Heart right ventricle (tissue), 16 donors: Measurements from ENCODE around the gene SLF1. TPM values are rescaled to one million over a fixed set of nuclear protein-coding genes. Genes with fewer than 3 reads are reported as not detected.

Source experiments
- ATAC-seq, 8 donors: fragments of 200-7000 bp; cut with Tn5 transposase; one replicate each; pipeline ENCODE4 v1.9.1; 2020; ENCODE audit warnings: mild to moderate bottlenecking in 8 of 8, moderate library complexity in 8 of 8, moderate number of reproducible peaks in 1 of 8
- DNase-seq, 2 donors: peaks; one replicate each; pipeline ENCODE4 v3.0.0-alpha.2; 2020
- H3K27ac ChIP-seq, 10 donors: fragments of 200-600 bp; sonication (generic) in 2 of 10; one replicate each; pipeline versions ENCODE4 v1.5.0 to v1.8.0; 2020 to 2022; ENCODE audit warnings: mild to moderate bottlenecking in 3 of 10
- H3K27me3 ChIP-seq, 7 donors: fragments of 200-600 bp; one replicate each; pipeline ENCODE4 v1.8.0; 2021 to 2022; ENCODE audit warnings: mild to moderate bottlenecking in 2 of 7
- H3K36me3 ChIP-seq, 9 donors: fragments of 200-600 bp; sonication (generic) in 1 of 9; one replicate each; pipeline versions ENCODE4 v1.5.0 to v1.8.0; 2020 to 2022; ENCODE audit warnings: mild to moderate bottlenecking in 2 of 9
- H3K4me1 ChIP-seq, 9 donors: fragments of 200-600 bp; sonication (generic) in 1 of 9; one replicate each; pipeline versions ENCODE4 v1.5.0 to v1.8.0; 2020 to 2022; ENCODE audit warnings: mild to moderate bottlenecking in 4 of 9
- H3K4me3 ChIP-seq, 10 donors: fragments of 200-600 bp; sonication (generic) in 2 of 10; one replicate each; pipeline versions ENCODE4 v1.5.0 to v1.8.0; 2020 to 2022; ENCODE audit warnings: mild to moderate bottlenecking in 7 of 10, moderate library complexity in 2 of 10
- H3K9me3 ChIP-seq, 11 donors: fragments of 200-600 bp in 10 of 11; sonication (generic) in 2 of 11; one replicate each; pipeline versions ENCODE4 v1.5.0 to v1.8.0; 2013 to 2022; ENCODE audit warnings: mild to moderate bottlenecking in 2 of 11, control low read depth in 1 of 11, moderate library complexity in 1 of 11
- WGBS, 2 donors: extraction: QIAGEN DNeasy Blood & Tissue Kit; methylation state at CpG; one replicate each; pipeline ENCODE4 v1.1.7; 2013; ENCODE audit warnings: inconsistent platforms in 1 of 2; 5-methylcytosine and 5-hydroxymethylcytosine counted together
- intact Hi-C, 10 donors: fragments of 100-400 bp; cut with DNase I; formaldehyde crosslinking; loops; one replicate each; pipeline versions ENCODE4 v1.11.1 to v1.14.2; 2022
- polyA plus RNA-seq, 2 donors: library from polyadenylated mRNA; stranded (reverse); fragments of 200-250 nt; gene quantifications; one replicate each; pipeline ENCODE4 v1.2.3, GENCODE V29; 2013
- total RNA-seq, 10 donors: library from RNA; stranded (reverse); fragmentation: NEBNext Ultra II Directional in 3 of 10; extraction: Animal tissue kit (Norgen Biotek cat#: 25700) in 3 of 10; gene quantifications; one replicate each; pipeline versions ENCODE4 v1.2.1 to v1.2.4, GENCODE V29; 2021 to 2023
- TF ChIP-seq, protein P1 (sequence below), 9 donors: fragments of 200-600 bp; sonication (generic) in 2 of 9; IDR thresholded peaks; one replicate each; pipeline versions ENCODE4 v1.5.0 to v1.8.0; 2021 to 2022; ENCODE audit warnings: antibody characterized with exemption in 9 of 9, mild to moderate bottlenecking in 5 of 9, moderate library complexity in 1 of 9
- donor health status: Arrhythmogenic right ventricular cardiomyopathy.
- donor health status: ischemic (EF 13 %, LVEDD 7.1; RV severe dilation, severe dysfunction).
- donor health status: healthy with polysubstance abuse.
- donor health status: DM: no; HTN: yes; CAD: no.
- donor health status: DM: no; HTN: no; CAD: no.
- donor health status: ischemic (EF 25% LVEDD 6.9; RV normal size, moderate dysfunction).
- donor health status: ischemic (EF 25% LVEDD 5.7; RV mildly dilated, moderate dysfunction).
- donor health status: healthy.
- donor health status: DM: yes; HTN: yes; CAD: no.
- donor health status: Ischemic cardiomyopathy.
- donor health status: ischemic (EF 35%, LVEDD 5.7; RV mildly dilated, moderate dysfunction).
- donor health status: nonischemic (EF 11% LVEDD 7.7; RV severe dilation, severe dysfunction).
- donor health status: DM: yes; HTN: yes; CAD: no.
- donor health status: PGD.
- donor health status: ischemic (EF 29% LVEDD 5.4; RV normal size, mild dysfunction).
- donor health status: nonischemic (EF 23%, LVEDD 6.1; RV moderate dilation, normal function).

SLF1 gene
- total and polyA plus RNA-seq, 12 donors, result 2.3 to 10.0 (median 4.5) TPM

DNA sequence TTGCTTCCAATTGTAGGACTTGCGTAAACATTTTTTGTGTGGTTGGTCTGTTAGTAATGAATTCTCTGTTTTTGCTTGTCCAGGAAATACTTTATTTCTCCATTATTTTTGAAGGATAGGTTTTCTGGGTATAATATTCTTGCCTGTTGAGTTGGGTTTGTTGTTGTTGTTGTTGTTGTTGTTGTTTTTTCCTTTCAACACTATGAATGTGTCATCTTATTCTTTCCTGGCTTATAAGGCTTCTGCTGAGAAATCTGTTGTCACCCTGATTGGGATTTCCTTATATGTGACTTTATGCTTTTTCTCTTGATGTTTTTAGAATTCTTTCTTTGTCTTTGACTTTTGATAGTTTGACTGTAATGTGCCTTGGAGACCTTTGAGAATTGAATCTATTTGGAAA, 39.8 kb downstream of the SLF1 start:
- Histone ChIP-seq H3K9me3 (peaks cover 0 to 52% (median 10%) of the 10 kb centered on the region in 11 donors), H3K27ac (no peak overlapping the region), H3K4me3 (no peak overlapping the region), H3K4me1 (no peaks in the 10 kb centered on the region), H3K27me3 (no peaks in the 10 kb centered on the region), H3K36me3 (peaks cover 0 to 69% (median 27%) of the 10 kb centered on the region in 9 donors)
- WGBS, 2 donors, result 97 to 100% methylated on average over 1 of the region's 1 CpG
- DNase-seq, result no peak
- intact Hi-C loops, result no loop called here
- TF ChIP-seq, protein P1, sequence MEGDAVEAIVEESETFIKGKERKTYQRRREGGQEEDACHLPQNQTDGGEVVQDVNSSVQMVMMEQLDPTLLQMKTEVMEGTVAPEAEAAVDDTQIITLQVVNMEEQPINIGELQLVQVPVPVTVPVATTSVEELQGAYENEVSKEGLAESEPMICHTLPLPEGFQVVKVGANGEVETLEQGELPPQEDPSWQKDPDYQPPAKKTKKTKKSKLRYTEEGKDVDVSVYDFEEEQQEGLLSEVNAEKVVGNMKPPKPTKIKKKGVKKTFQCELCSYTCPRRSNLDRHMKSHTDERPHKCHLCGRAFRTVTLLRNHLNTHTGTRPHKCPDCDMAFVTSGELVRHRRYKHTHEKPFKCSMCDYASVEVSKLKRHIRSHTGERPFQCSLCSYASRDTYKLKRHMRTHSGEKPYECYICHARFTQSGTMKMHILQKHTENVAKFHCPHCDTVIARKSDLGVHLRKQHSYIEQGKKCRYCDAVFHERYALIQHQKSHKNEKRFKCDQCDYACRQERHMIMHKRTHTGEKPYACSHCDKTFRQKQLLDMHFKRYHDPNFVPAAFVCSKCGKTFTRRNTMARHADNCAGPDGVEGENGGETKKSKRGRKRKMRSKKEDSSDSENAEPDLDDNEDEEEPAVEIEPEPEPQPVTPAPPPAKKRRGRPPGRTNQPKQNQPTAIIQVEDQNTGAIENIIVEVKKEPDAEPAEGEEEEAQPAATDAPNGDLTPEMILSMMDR (IDR thresholded peaks at IDR 0.05), result no peak
- no peak for ATAC-seq

DNA sequence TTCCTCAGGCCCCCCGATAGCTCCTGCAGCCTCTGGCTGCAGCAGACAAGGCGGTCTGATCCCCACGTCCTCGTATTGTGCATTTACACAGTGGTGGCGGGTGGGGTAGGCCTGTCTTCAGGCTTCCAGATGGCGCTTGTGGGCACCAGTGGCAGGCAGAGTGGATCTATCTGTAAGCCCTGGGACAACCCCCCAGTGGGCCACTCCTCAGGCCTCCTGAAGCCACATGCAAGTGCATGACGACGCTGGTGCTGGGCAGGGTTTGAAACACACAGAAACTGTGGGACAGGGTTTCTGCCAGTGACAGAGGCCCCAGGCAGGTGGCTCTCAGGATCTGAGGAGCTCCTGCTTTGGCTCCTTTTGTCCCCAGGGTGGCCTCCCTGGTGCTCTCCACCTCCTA, 42.0 kb downstream of the SLF1 start:
- DNase-seq (no peak), ATAC-seq (no peak)
- WGBS, 2 donors, result 96 to 97% methylated on average over 8 of the region's 8 CpGs
- Histone ChIP-seq H3K27me3 (no peaks in the 10 kb centered on the region), H3K27ac (no peak overlapping the region), H3K36me3 (peaks cover 0 to 69% (median 14%) of the 10 kb centered on the region in 9 donors), H3K4me1 (no peaks in the 10 kb centered on the region), H3K9me3 (peaks cover 0 to 39% (median 10%) of the 10 kb centered on the region in 11 donors), H3K4me3 (no peak overlapping the region)
- intact Hi-C loops, result no loop called here
- TF ChIP-seq, protein P1 (IDR thresholded peaks at IDR 0.05), result no peak

DNA sequence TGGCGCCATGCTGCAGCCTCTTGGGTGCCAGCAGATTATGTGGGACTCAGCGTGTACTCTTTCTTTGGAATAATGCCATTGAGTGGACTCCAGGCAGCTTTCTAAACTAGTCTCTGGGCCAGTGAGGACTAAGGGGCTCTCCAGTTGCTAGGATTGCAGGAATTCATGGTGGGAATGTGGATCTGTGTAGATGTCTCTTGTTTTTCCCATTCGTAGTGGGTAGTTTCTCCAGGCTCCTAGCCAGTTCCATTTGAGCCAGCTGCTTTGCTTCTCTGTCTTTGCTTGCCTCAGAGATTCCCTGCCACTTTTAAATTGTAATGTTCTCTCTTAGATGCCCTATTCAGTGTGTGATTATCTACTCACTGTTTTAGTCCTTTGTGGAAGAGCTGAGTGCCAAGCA, 42.6 kb downstream of the SLF1 start:
- intact Hi-C loops, result no loop called here
- no peak for ATAC-seq
- H3K27me3 ChIP-seq, result no peaks in the 10 kb centered on the region
- peaks cover 0 to 69% (median 12%) of the 10 kb centered on the region in 9 donors for H3K36me3 ChIP-seq
- 91 to 92% methylated on average over 3 of the region's 3 CpGs for WGBS, 2 donors
- peaks cover 0 to 33% (median 10%) of the 10 kb centered on the region in 11 donors for H3K9me3 ChIP-seq
- TF ChIP-seq, protein P1 (IDR thresholded peaks at IDR 0.05), result no peak
- no peak overlapping the region for H3K27ac ChIP-seq
- no peak for DNase-seq
- H3K4me3 ChIP-seq, result no peak overlapping the region
- no peaks in the 10 kb centered on the region for H3K4me1 ChIP-seq

DNA sequence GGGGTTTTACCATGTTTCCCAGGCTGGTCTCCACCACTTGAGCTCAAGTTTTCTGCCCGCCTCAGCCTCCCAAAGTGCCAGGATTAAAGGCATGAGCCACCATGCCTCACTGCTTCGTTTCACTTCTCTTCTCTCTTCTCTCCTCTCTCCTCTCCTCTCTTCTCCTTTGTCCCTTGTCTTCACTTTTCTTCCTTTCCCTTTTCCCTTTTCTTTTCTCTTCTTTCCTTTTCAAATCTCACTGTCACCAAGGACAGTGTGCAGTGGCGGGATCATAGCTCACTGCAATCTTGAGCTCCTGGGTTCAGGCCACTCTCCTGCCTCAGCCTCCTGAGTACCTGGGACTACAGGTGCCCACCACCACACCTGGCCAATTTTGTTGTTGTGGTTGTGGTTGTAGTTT, 49.5 kb downstream of the SLF1 start:
- no peak for DNase-seq
- Histone ChIP-seq H3K27me3 (no peaks in the 10 kb centered on the region), H3K4me3 (no peak overlapping the region), H3K9me3 (no peaks in the 10 kb centered on the region), H3K36me3 (peaks cover 0 to 56% (median 0%) of the 10 kb centered on the region in 9 donors), H3K4me1 (peaks cover 0 to 5% (median 0%) of the 10 kb centered on the region in 9 donors), H3K27ac (no peak overlapping the region)
- WGBS, 2 donors, result 99 to 100% methylated on average over 3 of the region's 3 CpGs
- ATAC-seq, result no peak
- intact Hi-C loops, result no loop called here
- TF ChIP-seq, protein P1 (IDR thresholded peaks at IDR 0.05), result no peak
